Right lobe of liver (tissue), 4 donors: ENCODE data around the gene CLDN22.

Experiments
- CTCF ChIP-seq, 4 donors: fragments of 200-600 bp in 3 of 4; fragments of 450-650 bp in 1 of 4; IDR thresholded peaks; one replicate each; pipeline versions ENCODE4 v1.5.1 to v1.8.0; 2016 to 2022; ENCODE audit warnings: antibody characterized with exemption in 4 of 4, mild to moderate bottlenecking in 2 of 4
- POLR2A ChIP-seq: fragments of 450-650 bp; IDR thresholded peaks from one replicate; pipeline ENCODE4 v1.6.1; 2017; ENCODE audit warnings: antibody characterized with exemption, mild to moderate bottlenecking
- donor health status: DM: no; HTN: no; CAD: no.
- donor health status: DM: no; HTN: no; CAD: no.
- donor health status: DM: no; HTN: yes; CAD: no.

- TF ChIP-seq CTCF (IDR thresholded peaks at IDR 0.05): no peak
- TF ChIP-seq POLR2A: no peak
These were observed 32.5 kb upstream of the CLDN22 start for GRCh38 chr4:183352546-183352945.
